HG02852 (cell line): ENCODE measurements around the gene GBE1.
"Not testable (repeated sequence)": the region's sequence is repeated elsewhere in the genome, so short reads cannot be mapped to it uniquely, and the experiment has no call there.

Experiments used
- ATAC-seq: cut with Tn5 transposase; IDR thresholded peaks from one replicate; pipeline ENCODE4 v1.9.1; 2021; ENCODE audit warnings: mild to moderate bottlenecking, moderate library complexity; ENCODE audit not compliant: unreplicated experiment

The GBE1 gene

GRCh38 chr3:81544385-81544784, 217.1 kb downstream of the GBE1 start:
- ATAC-seq: peak; percentile 72

- no peak for ATAC-seq
Measured at GRCh38 chr3:81540787-81541186, 220.7 kb downstream of the GBE1 start.

GRCh38 chr3:81531846-81532245, 229.6 kb downstream of the GBE1 start:
- ATAC-seq: no peak

- ATAC-seq: no peak
Measured at GRCh38 chr3:81531263-81531662, 230.2 kb downstream of the GBE1 start.

- ATAC-seq: no peak
Measured at GRCh38 chr3:81530180-81530939, 231.1 kb downstream of the GBE1 start.

- ATAC-seq: no peak
Measured at GRCh38 chr3:81521855-81522254, 239.6 kb downstream of the GBE1 start.

- ATAC-seq: no peak
Measured at GRCh38 chr3:81518945-81519344, 242.5 kb downstream of the GBE1 start.

- ATAC-seq: no peak
Measured at GRCh38 chr3:81516042-81516441, 245.4 kb downstream of the GBE1 start.

GRCh38 chr3:81513591-81513990, 247.9 kb downstream of the GBE1 start:
- no peak for ATAC-seq

- ATAC-seq: no peak
Measured at GRCh38 chr3:81503026-81503425, 258.4 kb downstream of the GBE1 start.

- no peak for ATAC-seq
Measured at GRCh38 chr3:81502236-81502635, 259.2 kb downstream of the GBE1 start.

- peak; percentile 97 for ATAC-seq
Measured at GRCh38 chr3:81500039-81500438, 261.4 kb downstream of the GBE1 start.

- no peak for ATAC-seq
Measured at GRCh38 chr3:81497572-81498251, 263.7 kb downstream of the GBE1 start.

- ATAC-seq: no peak
Measured at GRCh38 chr3:81496407-81497104, 264.9 kb downstream of the GBE1 start.

- ATAC-seq: not testable (repeated sequence)
Measured at GRCh38 chr3:81492471-81492870, 269.0 kb downstream of the GBE1 start.

GRCh38 chr3:81492040-81492439, 269.4 kb downstream of the GBE1 start:
- no peak for ATAC-seq

GRCh38 chr3:81490541-81491288, 270.7 kb downstream of the GBE1 start:
- ATAC-seq: peak; percentile 92

GRCh38 chr3:81485444-81485865, 276.0 kb downstream of the GBE1 start:
- ATAC-seq: peak; percentile 99

GRCh38 chr3:81484520-81484919, 276.9 kb downstream of the GBE1 start:
- no peak for ATAC-seq

- ATAC-seq: no peak
Measured at GRCh38 chr3:81483046-81483445, 278.4 kb downstream of the GBE1 start.

GRCh38 chr3:81477740-81478139, 283.7 kb downstream of the GBE1 start:
- no peak for ATAC-seq
